Measurements from ENCODE around the gene PTCD2.

- TF ChIP-seq CTCF (conservative IDR thresholded peaks at IDR 0.05; ENCODE audit: low read length) (no peak), EZH2phosphoT487 (IDR thresholded peaks at IDR 0.05; ENCODE audit: borderline replicate concordance) (no peak)
Observed at GRCh38 chr5:72393052-72393451, 72.9 kb downstream of the PTCD2 start.
